MM.1S (cell line): ENCODE data around the gene ZNF416.
A peak's percentile ranks its signal among the peaks of the same experiment; 100 is the strongest.

Source experiments
- DNase-seq: peaks from one replicate; pipeline ENCODE4 v3.0.0-alpha.2; 2015
- H2AFZ ChIP-seq: fragments of 300-600 bp; sonication (generic); 2 replicates; pipeline ENCODE4 v1.6.0; 2016; ENCODE audit warnings: antibody characterized with exemption, low read length
- H3F3A ChIP-seq: fragments of 300-600 bp; sonication (generic); 2 replicates; pipeline ENCODE4 v1.6.1; 2016; ENCODE audit warnings: mild to moderate bottlenecking, antibody characterized with exemption, low read length, moderate library complexity, mixed read lengths; ENCODE audit not compliant: insufficient read depth
- H3K27ac ChIP-seq: fragments of 300-600 bp; sonication (generic); 2 replicates; pipeline ENCODE4 v1.5.1; 2016; ENCODE audit warnings: mild to moderate bottlenecking, low read length
- H3K27me3 ChIP-seq: fragments of 300-600 bp; sonication (generic); replicated peaks from 2 replicates; pipeline ENCODE4 v1.6.0; 2016; ENCODE audit warnings: low read length; ENCODE audit not compliant: insufficient read depth
- H3K36me3 ChIP-seq: fragments of 300-600 bp; sonication (generic); replicated peaks from 2 replicates; pipeline ENCODE4 v1.6.1; 2016; ENCODE audit warnings: mild to moderate bottlenecking, low read length, mixed read lengths; ENCODE audit not compliant: insufficient read depth
- H3K4me1 ChIP-seq: fragments of 300-600 bp; sonication (generic); 2 replicates; pipeline ENCODE4 v1.6.1; 2016; ENCODE audit warnings: low read length, mixed read lengths
- H3K4me2 ChIP-seq: fragments of 300-600 bp; sonication (generic); 2 replicates; pipeline ENCODE4 v1.6.0; 2016; ENCODE audit warnings: low read depth, low read length
- H3K4me3 ChIP-seq: fragments of 300-600 bp; sonication (generic); 2 replicates; pipeline ENCODE4 v1.5.1; 2016; ENCODE audit warnings: low read length, mixed read lengths
- H3K79me2 ChIP-seq: fragments of 300-600 bp; sonication (generic); 2 replicates; pipeline ENCODE4 v1.6.1; 2016; ENCODE audit warnings: mixed run types, low read length, mixed read lengths
- H3K9ac ChIP-seq: fragments of 300-600 bp; sonication (generic); 2 replicates; pipeline ENCODE4 v1.6.1; 2016; ENCODE audit warnings: low read length, mixed read lengths
- H3K9me2 ChIP-seq: fragments of 300-600 bp; sonication (generic); replicated peaks from 2 replicates; pipeline ENCODE4 v1.6.1; 2016; ENCODE audit warnings: mild to moderate bottlenecking, low read length, mixed read lengths; ENCODE audit not compliant: insufficient read depth
- H3K9me3 ChIP-seq: fragments of 300-600 bp; sonication (generic); replicated peaks from 2 replicates; pipeline ENCODE4 v1.6.1; 2016; ENCODE audit warnings: mild to moderate bottlenecking, low read length, mixed read lengths; ENCODE audit not compliant: insufficient read depth
- H4K20me1 ChIP-seq: fragments of 300-600 bp; sonication (generic); 2 replicates; pipeline ENCODE4 v1.6.1; 2016; ENCODE audit warnings: mild to moderate bottlenecking, low read length, moderate library complexity, mixed read lengths; ENCODE audit not compliant: insufficient read depth
- EZH2 ChIP-seq: fragments of 300-600 bp; sonication (generic); optimal IDR thresholded peaks from 2 replicates; pipeline ENCODE3; 2017; ENCODE audit warnings: low read depth, mild to moderate bottlenecking, antibody characterized with exemption, low read length, mixed read lengths
- EZH2phosphoT487 ChIP-seq: fragments of 300-600 bp; sonication (generic); IDR thresholded peaks from 2 replicates; pipeline ENCODE4 v1.6.1; 2018; ENCODE audit warnings: antibody characterized with exemption, low read length
- TF ChIP-seq, protein P1 (sequence below): fragments of 300-600 bp; sonication (generic); IDR thresholded peaks from 2 replicates; pipeline ENCODE4 v1.5.1; 2016; ENCODE audit warnings: antibody characterized with exemption, low read length, mixed read lengths

Gene ZNF416

DNA sequence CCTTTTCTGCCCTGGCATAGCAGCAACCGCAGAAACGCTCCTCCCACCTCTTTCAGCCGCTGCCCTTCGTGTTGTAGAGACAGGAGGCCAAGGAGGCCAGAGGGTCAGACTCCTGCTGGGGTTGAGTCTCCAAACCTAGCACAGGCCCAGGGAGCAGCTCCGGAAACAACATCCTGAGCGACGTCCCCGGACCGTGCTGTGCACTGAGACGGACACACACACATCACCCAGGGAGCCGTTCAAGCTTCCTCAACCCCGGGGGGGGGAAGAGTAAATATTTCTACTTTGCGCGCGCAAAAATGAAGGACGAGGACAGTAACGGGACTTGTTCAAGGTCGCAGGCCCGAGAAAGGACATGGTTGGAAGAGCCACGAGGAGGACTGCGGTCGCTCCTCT, 19.7 kb downstream of the ZNF416 start:
- no peaks in the 10 kb centered on the region; the same call in 1 of the 2 replicates for H3K9me3 ChIP-seq

DNA sequence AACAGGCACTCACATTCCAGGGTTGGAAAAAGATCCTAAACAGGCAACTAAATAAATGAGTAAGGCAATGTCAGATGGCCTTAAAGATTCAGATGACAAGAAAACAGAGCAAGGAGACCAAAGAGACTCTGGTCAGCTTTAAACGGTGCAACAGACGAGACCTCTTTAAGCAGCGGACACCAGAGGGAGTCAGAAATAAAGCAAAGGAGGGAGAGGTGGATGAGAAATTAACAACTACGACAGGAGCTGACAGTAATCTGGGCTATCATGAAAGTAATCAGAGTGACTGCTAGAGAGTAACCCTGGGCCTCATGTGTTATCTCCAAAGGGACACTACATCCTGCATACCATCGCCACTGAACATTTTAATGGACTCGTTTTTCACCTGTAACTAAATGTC, 20.2 kb downstream of the ZNF416 start:
- Histone ChIP-seq H3K27me3 (no peaks in the 10 kb centered on the region; the same call in 1 of the 2 replicates), H3K27ac (no peak overlapping the region), H3K4me2 (peak overlapping the region; percentile 49), H3K4me1 (no peaks in the 10 kb centered on the region), H3K36me3 (peaks cover 7% of the 10 kb centered on the region), H3K9ac (no peak overlapping the region), H3K79me2 (peaks cover 16% of the 10 kb centered on the region), H4K20me1 (no peaks in the 10 kb centered on the region), H3F3A (peaks cover 5% of the 10 kb centered on the region; the same call in 1 of the 2 replicates), H3K9me2 (no peaks in the 10 kb centered on the region), H3K4me3 (peak overlapping the region; percentile 92), H3K9me3 (no peaks in the 10 kb centered on the region), H2AFZ (peak overlapping the region; percentile 76; the same call in 1 of the 2 replicates)
- DNase-seq = no peak
- TF ChIP-seq, protein P1, sequence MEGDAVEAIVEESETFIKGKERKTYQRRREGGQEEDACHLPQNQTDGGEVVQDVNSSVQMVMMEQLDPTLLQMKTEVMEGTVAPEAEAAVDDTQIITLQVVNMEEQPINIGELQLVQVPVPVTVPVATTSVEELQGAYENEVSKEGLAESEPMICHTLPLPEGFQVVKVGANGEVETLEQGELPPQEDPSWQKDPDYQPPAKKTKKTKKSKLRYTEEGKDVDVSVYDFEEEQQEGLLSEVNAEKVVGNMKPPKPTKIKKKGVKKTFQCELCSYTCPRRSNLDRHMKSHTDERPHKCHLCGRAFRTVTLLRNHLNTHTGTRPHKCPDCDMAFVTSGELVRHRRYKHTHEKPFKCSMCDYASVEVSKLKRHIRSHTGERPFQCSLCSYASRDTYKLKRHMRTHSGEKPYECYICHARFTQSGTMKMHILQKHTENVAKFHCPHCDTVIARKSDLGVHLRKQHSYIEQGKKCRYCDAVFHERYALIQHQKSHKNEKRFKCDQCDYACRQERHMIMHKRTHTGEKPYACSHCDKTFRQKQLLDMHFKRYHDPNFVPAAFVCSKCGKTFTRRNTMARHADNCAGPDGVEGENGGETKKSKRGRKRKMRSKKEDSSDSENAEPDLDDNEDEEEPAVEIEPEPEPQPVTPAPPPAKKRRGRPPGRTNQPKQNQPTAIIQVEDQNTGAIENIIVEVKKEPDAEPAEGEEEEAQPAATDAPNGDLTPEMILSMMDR = no peak
- TF ChIP-seq EZH2 (no peak), EZH2phosphoT487 (no peak)

More for the DNA sequence above, 19.7 kb downstream of the ZNF416 start:
- peaks cover 5% of the 10 kb centered on the region; the same call in 1 of the 2 replicates for H3F3A ChIP-seq
- H4K20me1 ChIP-seq = no peaks in the 10 kb centered on the region
- no peaks in the 10 kb centered on the region for H3K9me2 ChIP-seq
- peak; percentile 16 for DNase-seq
- H3K4me2 ChIP-seq = peak overlapping the region; percentile 49
- TF ChIP-seq EZH2 = no peak
- no peak for TF ChIP-seq EZH2phosphoT487
- TF ChIP-seq, protein P1 = no peak
- H3K9ac ChIP-seq = peak overlapping the region; percentile 66; the same call in 1 of the 2 replicates
- peaks cover 7% of the 10 kb centered on the region for H3K36me3 ChIP-seq
- peak overlapping the region; percentile 76 for H2AFZ ChIP-seq
- H3K27me3 ChIP-seq = no peaks in the 10 kb centered on the region; the same call in 1 of the 2 replicates
- no peaks in the 10 kb centered on the region for H3K4me1 ChIP-seq
- H3K4me3 ChIP-seq = peak overlapping the region; percentile 92
- H3K27ac ChIP-seq = no peak overlapping the region
- peaks cover 16% of the 10 kb centered on the region for H3K79me2 ChIP-seq

DNA sequence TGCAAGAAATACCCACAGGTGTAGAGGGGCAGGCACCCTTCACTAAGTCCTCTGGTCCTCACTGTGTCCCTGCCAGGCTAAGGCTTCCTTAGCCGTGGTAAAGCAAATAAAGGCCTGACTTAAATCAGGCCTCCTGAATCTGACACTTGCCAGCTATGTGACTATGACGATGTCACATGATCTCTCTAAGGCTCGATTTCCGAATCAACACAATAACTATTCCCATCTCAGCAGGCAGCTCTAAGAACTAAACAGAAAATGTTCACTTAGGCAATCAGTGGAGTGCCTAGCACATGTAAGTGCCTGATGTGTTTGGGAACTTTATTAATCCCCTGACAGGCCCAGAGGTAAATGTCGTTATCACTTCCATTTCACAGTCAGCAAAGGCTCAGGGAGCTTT, 21.1 kb downstream of the ZNF416 start:
- Histone ChIP-seq H3K36me3 (peaks cover 8% of the 10 kb centered on the region), H4K20me1 (no peaks in the 10 kb centered on the region), H3K9me2 (no peaks in the 10 kb centered on the region), H3K4me3 (no peak overlapping the region), H3K4me1 (no peaks in the 10 kb centered on the region), H3K79me2 (peaks cover 16% of the 10 kb centered on the region), H3K9me3 (no peaks in the 10 kb centered on the region), H3K4me2 (no peak overlapping the region), H3K9ac (no peak overlapping the region), H3K27ac (no peak overlapping the region), H3K27me3 (no peaks in the 10 kb centered on the region; the same call in 1 of the 2 replicates), H3F3A (peaks cover 5% of the 10 kb centered on the region; the same call in 1 of the 2 replicates), H2AFZ (no peak overlapping the region)
- DNase-seq = no peak
- TF ChIP-seq, protein P1 = no peak
- no peak for TF ChIP-seq EZH2
- TF ChIP-seq EZH2phosphoT487 = no peak
